ENCODE results near the gene ULK3.

The ULK3 gene

GRCh38 chr15:74867466-74868038, 24.6 kb upstream of the ULK3 start:
- no peak for DNase-seq (ENCODE audit: low read depth, low spot score)
- peaks cover 16% of the 10 kb centered on the region for H3K9me3 ChIP-seq (ENCODE audit: insufficient read depth, low read length)
- no peak overlapping the region for H3K9ac ChIP-seq (ENCODE audit: insufficient read length, low read depth)
- H3K4me3 ChIP-seq (ENCODE audit: insufficient read length, low read depth): no peak overlapping the region
- H3K36me3 ChIP-seq (ENCODE audit: insufficient read depth, insufficient read length, low read length): peaks cover 17% of the 10 kb centered on the region
- TF ChIP-seq YY1 (IDR thresholded peaks at IDR 0.05; ENCODE audit: insufficient read depth, insufficient read length) (no peak), ZNF274 (IDR thresholded peaks at IDR 0.05; ENCODE audit: low read depth, low read length) (no peak), SUZ12 (IDR thresholded peaks at IDR 0.05; ENCODE audit: extremely low read depth, insufficient read depth, insufficient read length) (no peak)
- no peaks in the 10 kb centered on the region for H3K27me3 ChIP-seq (ENCODE audit: insufficient read depth, insufficient read length)
- peaks cover 2% of the 10 kb centered on the region for H3K4me1 ChIP-seq (ENCODE audit: insufficient read depth, insufficient read length)

GRCh38 chr15:74866090-74866489, 23.1 kb upstream of the ULK3 start:
- H3K9ac ChIP-seq (ENCODE audit: insufficient read length, low read depth): no peak overlapping the region
- DNase-seq (ENCODE audit: low read depth, low spot score): no peak
- peaks cover 17% of the 10 kb centered on the region for H3K36me3 ChIP-seq (ENCODE audit: insufficient read depth, insufficient read length, low read length)
- H3K4me1 ChIP-seq (ENCODE audit: insufficient read depth, insufficient read length): peaks cover 2% of the 10 kb centered on the region
- no peaks in the 10 kb centered on the region for H3K27me3 ChIP-seq (ENCODE audit: insufficient read depth, insufficient read length)
- no peak overlapping the region for H3K4me3 ChIP-seq (ENCODE audit: insufficient read length, low read depth)
- no peak for TF ChIP-seq YY1 (IDR thresholded peaks at IDR 0.05; ENCODE audit: insufficient read depth, insufficient read length)
- no peak for TF ChIP-seq SUZ12 (IDR thresholded peaks at IDR 0.05; ENCODE audit: extremely low read depth, insufficient read depth, insufficient read length)
- no peak for TF ChIP-seq ZNF274 (IDR thresholded peaks at IDR 0.05; ENCODE audit: low read depth, low read length)
- H3K9me3 ChIP-seq (ENCODE audit: insufficient read depth, low read length): peaks cover 16% of the 10 kb centered on the region

- Histone ChIP-seq H3K9ac (ENCODE audit: insufficient read length, low read depth) (no peak overlapping the region), H3K4me1 (ENCODE audit: insufficient read depth, insufficient read length) (peaks cover 2% of the 10 kb centered on the region), H3K9me3 (ENCODE audit: insufficient read depth, low read length) (peaks cover 16% of the 10 kb centered on the region), H3K36me3 (ENCODE audit: insufficient read depth, insufficient read length, low read length) (peaks cover 17% of the 10 kb centered on the region), H3K27me3 (ENCODE audit: insufficient read depth, insufficient read length) (no peaks in the 10 kb centered on the region), H3K4me3 (ENCODE audit: insufficient read length, low read depth) (no peak overlapping the region)
- TF ChIP-seq SUZ12 (IDR thresholded peaks at IDR 0.05; ENCODE audit: extremely low read depth, insufficient read depth, insufficient read length) (no peak), ZNF274 (IDR thresholded peaks at IDR 0.05; ENCODE audit: low read depth, low read length) (no peak), YY1 (IDR thresholded peaks at IDR 0.05; ENCODE audit: insufficient read depth, insufficient read length) (no peak)
- DNase-seq (ENCODE audit: low read depth, low spot score): no peak
Observed at GRCh38 chr15:74865316-74865715, 22.4 kb upstream of the ULK3 start.

DNA sequence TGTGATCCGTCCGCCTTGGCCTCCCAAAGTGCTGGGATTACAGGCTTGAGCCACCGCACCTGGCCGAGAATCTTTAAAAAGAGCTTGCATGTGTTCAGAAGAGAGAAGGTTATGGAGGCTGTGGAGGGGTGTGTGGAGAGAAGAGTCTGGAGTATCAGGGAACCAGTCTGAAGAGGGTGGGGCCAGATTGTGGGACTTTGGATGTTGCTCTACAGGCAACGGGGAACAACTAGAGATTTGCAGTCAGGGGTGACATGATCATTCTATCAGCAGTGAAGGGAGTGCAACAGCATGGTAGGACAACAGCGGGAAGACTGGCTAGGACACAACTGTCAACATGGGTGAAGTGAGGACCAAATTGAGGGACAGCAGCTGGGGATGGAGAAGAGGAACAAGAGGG, 21.3 kb upstream of the ULK3 start:
- DNase-seq (ENCODE audit: low read depth, low spot score): no peak
- Histone ChIP-seq H3K27me3 (ENCODE audit: insufficient read depth, insufficient read length) (no peaks in the 10 kb centered on the region), H3K9ac (ENCODE audit: insufficient read length, low read depth) (no peak overlapping the region), H3K36me3 (ENCODE audit: insufficient read depth, insufficient read length, low read length) (peaks cover 18% of the 10 kb centered on the region), H3K4me3 (ENCODE audit: insufficient read length, low read depth) (no peak overlapping the region), H3K9me3 (ENCODE audit: insufficient read depth, low read length) (peaks cover 16% of the 10 kb centered on the region), H3K4me1 (ENCODE audit: insufficient read depth, insufficient read length) (no peaks in the 10 kb centered on the region)
- TF ChIP-seq ZNF274 (IDR thresholded peaks at IDR 0.05; ENCODE audit: low read depth, low read length) (no peak), YY1 (IDR thresholded peaks at IDR 0.05; ENCODE audit: insufficient read depth, insufficient read length) (no peak), SUZ12 (IDR thresholded peaks at IDR 0.05; ENCODE audit: extremely low read depth, insufficient read depth, insufficient read length) (no peak)

DNA sequence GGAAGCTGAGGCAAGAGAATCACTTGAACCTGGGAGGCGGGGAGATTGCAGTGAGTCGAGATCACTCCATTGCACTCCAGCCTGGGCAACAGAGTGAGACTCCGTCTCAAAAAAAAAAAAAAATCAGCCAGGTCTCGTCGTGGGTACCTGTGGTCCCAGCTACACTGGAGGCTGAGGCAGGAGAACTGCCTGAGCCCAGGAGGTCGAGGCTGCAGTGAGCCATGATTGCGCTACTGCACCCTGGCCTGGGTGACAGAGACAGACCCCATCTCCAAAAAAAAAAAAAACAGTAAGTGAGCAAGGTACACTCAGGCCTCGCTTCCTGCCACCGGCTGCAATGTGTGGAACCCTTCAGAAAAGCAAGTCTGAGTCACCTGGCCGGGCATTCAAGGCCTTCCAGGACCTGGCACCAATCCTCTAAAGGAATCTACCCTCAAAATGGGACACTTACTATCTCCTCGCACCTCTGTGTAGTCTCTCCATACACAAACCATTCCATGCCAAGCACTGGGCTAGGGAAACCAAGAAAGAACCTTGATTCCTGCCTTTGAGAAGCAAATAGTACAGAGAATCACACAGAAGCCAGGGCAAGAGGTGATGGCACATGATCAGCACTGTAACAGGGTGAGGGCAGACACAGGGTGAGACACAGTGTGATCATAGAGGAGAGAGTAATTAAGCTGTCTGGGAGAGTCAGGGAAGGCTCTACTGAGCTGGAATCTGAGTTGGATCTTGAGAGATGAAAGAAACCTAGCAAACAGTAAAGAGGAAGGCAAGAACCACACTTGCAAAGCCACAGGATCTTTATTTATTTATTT, 20.5 kb upstream of the ULK3 start:
- no peak overlapping the region for H3K9ac ChIP-seq (ENCODE audit: insufficient read length, low read depth)
- no peaks in the 10 kb centered on the region for H3K27me3 ChIP-seq (ENCODE audit: insufficient read depth, insufficient read length)
- peaks cover 12% of the 10 kb centered on the region for H3K9me3 ChIP-seq (ENCODE audit: insufficient read depth, low read length)
- no peaks in the 10 kb centered on the region for H3K4me1 ChIP-seq (ENCODE audit: insufficient read depth, insufficient read length)
- TF ChIP-seq YY1 (IDR thresholded peaks at IDR 0.05; ENCODE audit: insufficient read depth, insufficient read length): no peak
- TF ChIP-seq ZNF274 (IDR thresholded peaks at IDR 0.05; ENCODE audit: low read depth, low read length): no peak
- no peak for TF ChIP-seq SUZ12 (IDR thresholded peaks at IDR 0.05; ENCODE audit: extremely low read depth, insufficient read depth, insufficient read length)
- DNase-seq (ENCODE audit: low read depth, low spot score): no peak
- H3K4me3 ChIP-seq (ENCODE audit: insufficient read length, low read depth): no peak overlapping the region
- peaks cover 18% of the 10 kb centered on the region for H3K36me3 ChIP-seq (ENCODE audit: insufficient read depth, insufficient read length, low read length)

DNA sequence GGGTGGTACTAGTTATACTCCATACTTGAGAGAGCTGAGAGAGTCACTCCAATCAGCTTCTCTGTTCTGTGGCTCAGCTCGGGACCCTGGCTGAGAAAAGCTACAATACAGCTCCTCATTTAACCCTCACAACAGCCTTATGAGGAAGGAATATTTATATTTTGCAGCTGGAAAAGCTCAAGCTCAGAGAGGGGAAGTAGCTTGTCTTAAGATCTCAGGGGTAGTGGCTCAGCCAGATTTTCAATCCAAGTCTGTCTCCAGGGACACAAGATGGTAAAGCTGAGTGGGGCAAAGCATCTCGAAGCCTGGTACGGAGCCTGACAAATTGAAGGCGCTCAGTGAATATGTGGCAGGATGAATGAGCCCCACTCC, 15.4 kb upstream of the ULK3 start:
- no peak for DNase-seq (ENCODE audit: low read depth, low spot score)
- Histone ChIP-seq H3K36me3 (ENCODE audit: insufficient read depth, insufficient read length, low read length) (peaks cover 22% of the 10 kb centered on the region), H3K9me3 (ENCODE audit: insufficient read depth, low read length) (no peaks in the 10 kb centered on the region), H3K27me3 (ENCODE audit: insufficient read depth, insufficient read length) (no peaks in the 10 kb centered on the region), H3K9ac (ENCODE audit: insufficient read length, low read depth) (no peak overlapping the region), H3K4me1 (ENCODE audit: insufficient read depth, insufficient read length) (peaks cover 9% of the 10 kb centered on the region), H3K4me3 (ENCODE audit: insufficient read length, low read depth) (no peak overlapping the region)
- TF ChIP-seq ZNF274 (IDR thresholded peaks at IDR 0.05; ENCODE audit: low read depth, low read length) (no peak), YY1 (IDR thresholded peaks at IDR 0.05; ENCODE audit: insufficient read depth, insufficient read length) (no peak), SUZ12 (IDR thresholded peaks at IDR 0.05; ENCODE audit: extremely low read depth, insufficient read depth, insufficient read length) (no peak)

DNA sequence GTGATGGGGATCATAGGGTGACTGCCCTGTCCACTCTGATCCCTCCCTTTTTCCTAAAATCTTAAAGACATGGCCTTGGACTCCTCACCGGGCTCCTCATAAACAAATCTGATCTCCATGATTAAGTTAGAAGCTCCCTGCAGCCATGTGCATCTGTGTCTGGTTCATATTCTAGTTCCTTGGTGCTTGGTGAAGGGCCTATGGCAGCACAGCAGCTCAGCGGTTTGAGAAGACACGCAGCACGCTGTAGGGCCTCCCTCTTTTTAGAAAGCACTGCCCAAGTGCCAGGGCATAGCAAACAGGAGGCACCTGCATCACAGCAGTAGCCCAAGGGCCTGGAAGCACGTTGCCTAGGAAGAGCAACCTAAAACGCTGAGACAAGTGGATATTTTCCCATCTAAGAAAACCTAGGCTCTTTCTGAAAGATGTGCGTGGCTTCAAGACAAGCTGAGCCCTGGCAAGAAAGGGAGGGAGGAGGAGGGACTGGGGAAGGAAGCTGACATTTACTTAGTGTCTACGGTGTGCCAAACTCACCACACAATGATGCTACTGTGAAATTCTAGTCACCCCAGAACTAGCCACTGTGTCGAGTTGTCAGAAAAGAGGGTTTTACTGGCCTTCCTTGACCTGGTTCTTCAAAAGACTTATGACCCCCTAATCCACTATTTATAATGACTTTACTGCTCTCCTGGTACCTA, 14.9 kb upstream of the ULK3 start:
- no peak for TF ChIP-seq SUZ12 (IDR thresholded peaks at IDR 0.05; ENCODE audit: extremely low read depth, insufficient read depth, insufficient read length)
- no peak for TF ChIP-seq YY1 (IDR thresholded peaks at IDR 0.05; ENCODE audit: insufficient read depth, insufficient read length)
- TF ChIP-seq ZNF274 (IDR thresholded peaks at IDR 0.05; ENCODE audit: low read depth, low read length): no peak
- no peak overlapping the region for H3K9ac ChIP-seq (ENCODE audit: insufficient read length, low read depth)
- no peak for DNase-seq (ENCODE audit: low read depth, low spot score)
- peaks cover 9% of the 10 kb centered on the region for H3K4me1 ChIP-seq (ENCODE audit: insufficient read depth, insufficient read length)
- no peaks in the 10 kb centered on the region for H3K9me3 ChIP-seq (ENCODE audit: insufficient read depth, low read length)
- peaks cover 27% of the 10 kb centered on the region for H3K36me3 ChIP-seq (ENCODE audit: insufficient read depth, insufficient read length, low read length)
- H3K4me3 ChIP-seq (ENCODE audit: insufficient read length, low read depth): no peak overlapping the region
- no peaks in the 10 kb centered on the region for H3K27me3 ChIP-seq (ENCODE audit: insufficient read depth, insufficient read length)
